Nephron progenitor cell (in vitro differentiated cells): Measurements from ENCODE around the gene MAP2K5.
A peak's percentile ranks its signal among the peaks of the same experiment; 100 is the strongest.

ENCODE experiments used
- DNase-seq: peaks from one replicate; pipeline ENCODE4 v3.0.0; 2021
- H3K27ac Mint-ChIP-seq: 2 replicates; pipeline ENCODE4 v1.8.0; 2021; ENCODE audit warnings: mild to moderate bottlenecking, moderate library complexity, mixed read lengths
- H3K27me3 Mint-ChIP-seq: 2 replicates; pipeline ENCODE4 v1.8.0; 2021; ENCODE audit warnings: mild to moderate bottlenecking, low read depth, mixed read lengths; ENCODE audit not compliant: poor library complexity
- H3K36me3 Mint-ChIP-seq: 2 replicates; pipeline ENCODE4 v1.8.0; 2021; ENCODE audit warnings: low read depth, mixed read lengths
- H3K4me1 Mint-ChIP-seq: 2 replicates; pipeline ENCODE4 v1.8.0; 2021; ENCODE audit warnings: mixed read lengths
- H3K4me3 Mint-ChIP-seq: 2 replicates; pipeline ENCODE4 v1.8.0; 2021; ENCODE audit warnings: mild to moderate bottlenecking, moderate library complexity, mixed read lengths
- H3K9me3 Mint-ChIP-seq: 2 replicates; pipeline ENCODE4 v1.8.0; 2021; ENCODE audit warnings: mild to moderate bottlenecking, moderate library complexity, mixed read lengths
- TF ChIP-seq, protein P1 (sequence below): fragments of 200-600 bp; sonication (generic); IDR thresholded peaks from 2 replicates; pipeline ENCODE4 v1.5.0; 2021; ENCODE audit warnings: antibody characterized with exemption

Gene MAP2K5

DNA sequence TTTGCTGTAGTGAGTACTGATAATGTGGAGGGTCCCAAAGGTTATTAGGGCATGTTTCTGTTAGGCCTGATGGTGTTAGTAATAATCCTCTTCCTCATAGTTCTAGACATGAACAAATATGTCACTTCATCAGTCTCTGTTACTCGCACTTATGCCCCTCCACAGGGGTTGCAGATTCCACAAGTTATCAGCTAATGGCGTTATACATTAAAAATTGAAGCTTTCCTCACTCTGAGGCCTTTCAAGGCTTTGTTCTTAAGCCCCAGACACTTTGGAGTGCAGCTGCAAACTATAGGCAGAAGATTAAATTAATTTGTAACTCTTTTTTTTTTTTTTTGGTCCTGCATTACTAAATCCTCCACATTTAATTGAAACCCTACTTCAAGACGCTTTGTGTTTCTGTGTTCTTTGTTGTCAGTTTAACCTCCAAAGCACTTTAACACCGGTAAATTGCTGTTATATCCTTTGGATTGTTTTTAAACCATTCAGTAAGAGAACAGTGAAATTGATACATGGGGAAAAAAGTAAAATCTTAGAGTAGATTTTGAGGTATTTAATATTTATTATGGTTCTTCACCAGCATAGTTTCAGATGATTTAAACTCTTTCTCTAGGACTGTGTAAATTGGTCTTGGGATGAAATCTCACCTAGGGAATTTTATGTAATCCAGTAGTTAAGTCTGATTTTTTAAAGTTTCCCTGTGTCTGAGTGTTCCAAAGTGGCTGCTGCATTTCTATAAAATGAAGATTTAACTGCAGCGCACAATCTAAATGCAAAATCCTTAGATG is 179.7 kb downstream of the MAP2K5 start:
- Mint-ChIP-seq H3K36me3 (peaks cover 6% of the 10 kb centered on the region), H3K4me1 (peaks cover 61% of the 10 kb centered on the region), H3K27ac (no peak overlapping the region), H3K27me3 (no peaks in the 10 kb centered on the region), H3K4me3 (no peak overlapping the region), H3K9me3 (peaks cover 3% of the 10 kb centered on the region)
- TF ChIP-seq, protein P1, sequence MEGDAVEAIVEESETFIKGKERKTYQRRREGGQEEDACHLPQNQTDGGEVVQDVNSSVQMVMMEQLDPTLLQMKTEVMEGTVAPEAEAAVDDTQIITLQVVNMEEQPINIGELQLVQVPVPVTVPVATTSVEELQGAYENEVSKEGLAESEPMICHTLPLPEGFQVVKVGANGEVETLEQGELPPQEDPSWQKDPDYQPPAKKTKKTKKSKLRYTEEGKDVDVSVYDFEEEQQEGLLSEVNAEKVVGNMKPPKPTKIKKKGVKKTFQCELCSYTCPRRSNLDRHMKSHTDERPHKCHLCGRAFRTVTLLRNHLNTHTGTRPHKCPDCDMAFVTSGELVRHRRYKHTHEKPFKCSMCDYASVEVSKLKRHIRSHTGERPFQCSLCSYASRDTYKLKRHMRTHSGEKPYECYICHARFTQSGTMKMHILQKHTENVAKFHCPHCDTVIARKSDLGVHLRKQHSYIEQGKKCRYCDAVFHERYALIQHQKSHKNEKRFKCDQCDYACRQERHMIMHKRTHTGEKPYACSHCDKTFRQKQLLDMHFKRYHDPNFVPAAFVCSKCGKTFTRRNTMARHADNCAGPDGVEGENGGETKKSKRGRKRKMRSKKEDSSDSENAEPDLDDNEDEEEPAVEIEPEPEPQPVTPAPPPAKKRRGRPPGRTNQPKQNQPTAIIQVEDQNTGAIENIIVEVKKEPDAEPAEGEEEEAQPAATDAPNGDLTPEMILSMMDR, result no peak
- no peak for DNase-seq

DNA sequence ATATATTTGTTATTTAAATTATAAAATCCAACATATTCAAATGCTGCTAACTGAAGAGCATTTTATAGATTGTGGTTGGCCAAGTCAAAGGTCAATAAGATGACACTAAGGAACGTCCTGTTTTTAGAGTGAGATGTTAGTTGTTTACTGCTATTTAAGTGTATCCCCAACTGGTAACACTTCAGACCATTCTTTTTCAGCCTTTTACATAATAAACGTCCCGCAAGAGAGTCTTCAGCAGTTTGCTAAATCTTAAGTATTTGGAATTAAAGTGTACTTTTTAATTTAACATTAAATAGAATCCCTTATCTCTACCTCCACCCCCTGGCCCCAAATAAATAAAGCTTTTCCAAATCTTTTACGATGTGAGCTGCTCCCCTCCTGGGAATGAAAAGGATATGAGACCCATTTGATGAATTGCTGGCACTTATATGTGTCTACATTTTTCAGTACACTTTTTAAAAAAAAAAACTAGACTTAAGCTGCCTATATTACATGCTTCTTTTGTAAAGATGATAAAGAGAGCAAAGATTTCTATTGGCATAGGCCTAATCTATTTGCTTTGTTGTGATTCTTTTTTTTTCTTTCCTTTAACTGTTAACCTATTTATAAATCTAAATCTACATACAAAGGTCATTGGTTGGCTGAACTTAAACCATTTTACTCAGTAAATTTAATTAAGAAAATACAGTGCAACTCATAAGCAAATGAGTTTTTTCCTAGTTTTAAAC is 181.0 kb downstream of the MAP2K5 start:
- Mint-ChIP-seq H3K27me3 (no peaks in the 10 kb centered on the region), H3K27ac (no peak overlapping the region), H3K9me3 (peaks cover 3% of the 10 kb centered on the region), H3K4me3 (no peak overlapping the region), H3K36me3 (peaks cover 6% of the 10 kb centered on the region), H3K4me1 (peaks cover 59% of the 10 kb centered on the region)
- TF ChIP-seq, protein P1, result no peak
- DNase-seq, result no peak

DNA sequence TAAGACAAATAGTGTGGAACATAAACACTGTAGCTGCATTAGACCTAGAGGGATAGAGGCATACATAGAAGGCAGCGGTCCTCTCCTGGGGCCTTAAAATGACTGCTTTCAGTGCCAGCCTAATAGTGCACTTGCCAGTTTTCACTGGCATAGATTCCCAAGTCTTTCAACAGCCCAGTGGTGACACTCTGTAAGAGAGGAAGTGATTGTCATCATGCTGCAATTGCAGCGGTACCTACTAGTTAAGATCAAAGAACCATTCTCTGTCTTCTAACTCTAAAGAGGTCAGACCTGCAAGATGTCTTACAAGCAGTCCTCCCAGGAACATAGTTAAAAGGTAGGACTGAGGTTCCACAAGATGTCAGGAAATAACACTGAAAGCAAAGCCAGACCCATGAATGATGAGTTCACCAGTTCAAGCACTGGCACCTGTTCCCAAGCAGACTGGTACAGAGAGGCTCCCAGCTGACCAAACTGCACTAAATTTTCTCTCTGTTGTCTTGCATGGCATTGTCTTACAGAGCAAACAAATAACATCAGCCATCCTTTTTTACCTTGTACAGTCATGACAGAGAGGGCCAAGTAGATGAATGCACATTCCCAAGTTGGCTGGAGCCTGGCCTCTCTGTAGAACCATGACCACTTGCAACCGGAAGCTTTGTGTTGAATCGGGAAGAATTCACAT is 182.3 kb downstream of the MAP2K5 start:
- H3K4me3 Mint-ChIP-seq, result no peak overlapping the region
- peaks cover 51% of the 10 kb centered on the region for H3K4me1 Mint-ChIP-seq
- TF ChIP-seq, protein P1, result no peak
- no peak for DNase-seq
- no peaks in the 10 kb centered on the region for H3K36me3 Mint-ChIP-seq
- peaks cover 3% of the 10 kb centered on the region for H3K9me3 Mint-ChIP-seq
- H3K27me3 Mint-ChIP-seq, result no peaks in the 10 kb centered on the region
- no peak overlapping the region for H3K27ac Mint-ChIP-seq

DNA sequence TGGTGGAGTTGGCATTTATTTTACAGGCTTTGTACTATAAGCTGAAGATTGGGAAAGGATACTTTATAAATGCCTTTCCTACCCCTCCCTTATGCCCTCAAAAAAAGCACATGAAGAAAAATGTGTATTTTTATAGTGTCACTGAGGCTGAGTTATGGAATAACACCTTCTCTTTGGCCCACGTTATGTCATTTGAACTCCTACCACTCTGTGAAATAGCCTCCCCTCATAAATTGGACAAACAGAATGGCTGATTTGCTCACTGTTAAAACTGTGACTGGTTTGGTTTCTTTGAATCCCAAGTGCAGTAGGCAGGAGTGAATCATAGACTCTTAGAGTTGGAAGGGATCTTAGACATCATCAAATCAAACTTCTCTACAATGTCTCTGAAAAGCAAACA is 187.6 kb downstream of the MAP2K5 start:
- no peaks in the 10 kb centered on the region for H3K27me3 Mint-ChIP-seq
- peaks cover 39% of the 10 kb centered on the region for H3K4me1 Mint-ChIP-seq
- no peak for DNase-seq
- no peaks in the 10 kb centered on the region for H3K36me3 Mint-ChIP-seq
- H3K9me3 Mint-ChIP-seq, result no peaks in the 10 kb centered on the region
- no peak overlapping the region for H3K27ac Mint-ChIP-seq
- H3K4me3 Mint-ChIP-seq, result no peak overlapping the region
- TF ChIP-seq, protein P1, result no peak

DNA sequence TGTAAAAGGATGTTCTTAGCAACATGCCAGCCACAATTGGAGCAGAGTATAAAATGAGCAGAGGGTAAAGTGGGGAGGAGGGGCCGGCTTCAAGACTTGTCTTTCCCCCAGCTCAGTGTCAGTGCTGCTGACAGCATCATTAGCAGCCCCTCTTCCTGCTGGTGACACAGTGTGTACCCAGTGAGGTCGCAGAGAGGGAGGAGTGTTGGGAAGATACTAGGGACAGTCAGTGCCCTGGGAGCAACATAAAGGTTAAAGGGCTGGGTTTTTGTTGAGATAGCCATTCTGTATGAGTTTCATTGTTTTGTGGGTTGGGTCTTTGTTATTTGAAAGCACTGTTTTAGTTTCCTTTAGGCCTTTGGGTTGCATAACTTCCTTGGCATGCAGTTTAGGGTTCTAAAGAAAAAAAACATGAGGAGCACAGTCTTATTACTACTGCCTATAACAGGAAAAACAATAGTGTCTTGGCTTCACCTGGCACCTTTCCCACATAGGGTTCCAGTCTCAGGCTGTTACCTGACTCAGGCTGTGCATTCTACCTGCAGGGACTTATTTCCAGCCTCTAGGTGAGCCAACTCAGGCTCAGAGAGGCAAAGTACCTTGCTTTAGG is 188.7 kb downstream of the MAP2K5 start:
- H3K36me3 Mint-ChIP-seq, result no peaks in the 10 kb centered on the region
- H3K4me1 Mint-ChIP-seq, result peaks cover 39% of the 10 kb centered on the region
- no peaks in the 10 kb centered on the region for H3K9me3 Mint-ChIP-seq
- H3K27ac Mint-ChIP-seq, result peak overlapping the region; percentile 71
- H3K4me3 Mint-ChIP-seq, result no peak overlapping the region
- TF ChIP-seq, protein P1, result no peak
- peaks cover 3% of the 10 kb centered on the region for H3K27me3 Mint-ChIP-seq
- no peak for DNase-seq
